HG03039 (cell line): ENCODE data around the gene C19orf12.

Experiments used
- ATAC-seq: cut with Tn5 transposase; IDR thresholded peaks from one replicate; pipeline ENCODE4 v1.9.1; 2021; ENCODE audit warnings: mild to moderate bottlenecking, moderate library complexity; ENCODE audit not compliant: unreplicated experiment

Gene C19orf12

DNA sequence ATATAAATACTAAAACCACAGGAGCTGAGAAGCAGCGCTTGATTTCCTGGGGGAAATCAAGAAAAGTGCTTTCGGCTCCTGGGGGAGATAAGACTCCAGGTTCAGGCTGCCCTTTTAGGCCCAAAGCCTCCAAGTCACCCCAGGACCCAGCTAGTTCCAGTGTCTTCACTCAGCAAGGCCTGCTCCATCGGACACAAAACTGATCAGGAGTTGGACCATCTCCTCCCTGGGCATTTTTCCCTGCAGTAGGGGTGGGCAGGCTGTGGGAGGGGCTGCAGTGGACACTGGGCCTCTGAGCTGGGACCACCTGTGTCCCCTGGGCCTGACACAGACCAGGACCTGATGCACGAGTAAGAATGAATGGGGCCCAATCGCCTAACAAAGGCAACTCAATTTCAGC is 15.2 kb downstream of the C19orf12 start:
- no peak for ATAC-seq

DNA sequence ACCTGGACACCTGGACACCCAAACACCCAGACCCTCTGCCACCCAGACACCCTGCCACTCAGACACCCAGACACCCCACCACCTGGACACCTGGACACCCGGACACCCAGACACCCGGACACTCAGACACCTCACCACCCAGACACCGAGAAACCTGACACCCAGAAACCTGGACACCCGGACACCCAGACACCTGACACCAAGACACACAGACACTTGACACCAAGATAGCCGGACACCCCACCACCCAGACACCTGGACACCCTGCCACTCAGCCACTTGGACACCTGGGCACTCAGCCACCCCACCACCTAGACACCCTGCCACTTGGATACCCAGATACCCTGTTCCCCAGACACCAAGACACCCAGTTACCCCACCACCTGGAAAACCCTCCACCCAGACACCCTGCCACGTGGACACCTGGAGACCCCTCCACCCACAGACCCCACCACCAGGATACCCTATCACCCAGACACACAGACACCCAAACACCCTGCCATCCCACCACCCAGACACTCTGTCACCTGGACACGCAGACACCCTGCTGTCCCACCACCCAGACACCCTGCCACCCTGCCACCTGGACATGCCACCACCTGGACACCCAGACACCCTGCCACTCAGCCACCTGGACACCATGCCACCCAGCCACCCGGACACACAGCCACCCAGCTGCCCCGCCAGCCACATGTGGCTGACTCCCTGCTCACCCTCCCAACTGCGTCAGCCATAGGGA is 17.4 kb downstream of the C19orf12 start:
- no peak for ATAC-seq

DNA sequence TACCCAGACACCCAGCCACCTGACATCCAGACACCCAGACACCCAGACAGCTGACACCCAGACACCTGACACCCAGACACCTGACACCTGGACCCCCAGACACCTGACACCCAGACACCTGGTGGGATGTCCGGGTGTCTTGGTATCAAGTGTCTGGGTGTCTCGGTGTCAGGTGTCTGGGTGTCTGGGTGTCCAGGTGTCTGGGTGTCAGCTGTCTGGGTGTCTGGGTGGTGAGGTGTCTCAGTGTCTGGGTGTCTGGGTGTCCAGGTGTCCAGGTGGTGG is 18.6 kb downstream of the C19orf12 start:
- no peak for ATAC-seq

- ATAC-seq: no peak
These were observed 19.1 kb downstream of the C19orf12 start for GRCh38 chr19:29695765-29696564.

DNA sequence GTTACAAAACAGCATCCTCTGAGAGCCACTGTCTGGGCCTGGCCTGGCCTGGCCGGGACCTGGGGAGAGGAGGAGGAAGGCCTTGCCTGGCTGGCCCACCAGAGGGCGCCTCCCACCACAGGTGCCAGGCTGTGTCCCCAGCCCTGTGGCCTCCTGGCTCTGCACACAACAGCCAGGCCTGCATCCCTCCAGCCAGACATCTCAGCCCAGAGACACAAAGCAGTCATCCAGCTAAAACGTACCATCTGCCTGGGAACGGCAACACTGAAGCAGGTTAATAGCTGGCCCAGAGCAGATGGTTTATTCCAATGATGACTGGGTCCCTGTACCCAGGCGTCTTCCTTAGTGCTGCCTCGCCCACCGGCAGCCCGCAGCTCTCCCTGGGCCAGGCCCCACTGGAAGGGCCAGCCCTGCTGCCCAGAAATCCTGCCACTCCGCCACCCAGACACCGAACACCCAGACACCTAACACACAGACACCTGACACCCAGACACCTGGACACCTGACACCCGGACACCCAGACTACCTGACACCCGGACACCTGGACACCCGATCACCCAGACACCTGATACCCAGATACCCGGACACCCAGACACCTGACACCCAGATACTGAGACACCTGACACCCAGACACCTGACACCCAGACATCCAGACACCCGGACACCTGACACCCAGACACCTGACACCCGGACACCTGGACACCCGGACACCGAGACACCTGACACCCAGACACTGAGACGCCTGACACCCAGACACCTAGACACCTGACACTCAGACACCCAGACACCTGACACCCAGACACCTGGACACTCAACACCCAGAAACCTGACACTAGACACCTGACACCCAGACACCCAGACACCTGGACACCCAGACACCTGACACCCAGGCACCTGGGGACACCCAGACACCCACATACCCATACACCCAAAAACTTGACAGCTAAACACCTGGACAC is 20.1 kb downstream of the C19orf12 start:
- ATAC-seq: peak; percentile 90

GRCh38 chr19:29694161-29694560 is 20.9 kb downstream of the C19orf12 start:
- ATAC-seq: no peak

DNA sequence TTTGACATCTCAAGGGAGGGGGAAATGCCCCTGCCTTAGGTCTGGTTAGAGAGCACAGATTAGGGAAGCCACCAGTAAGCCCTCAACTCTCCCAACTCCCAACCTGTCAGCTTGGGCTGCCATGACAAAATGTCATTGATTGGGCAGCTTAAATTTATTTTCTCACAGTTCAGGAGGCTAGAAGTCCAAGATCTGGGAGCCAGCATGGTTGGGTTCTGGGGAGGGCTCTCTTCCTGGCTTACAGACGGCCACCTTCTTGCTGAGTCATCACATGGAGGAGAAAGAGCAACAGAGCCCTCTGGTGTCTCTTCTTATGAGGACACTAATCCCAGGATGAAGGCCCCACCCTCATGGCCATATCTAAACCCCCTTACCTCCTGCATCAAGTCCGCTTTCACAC is 24.2 kb downstream of the C19orf12 start:
- no peak for ATAC-seq

DNA sequence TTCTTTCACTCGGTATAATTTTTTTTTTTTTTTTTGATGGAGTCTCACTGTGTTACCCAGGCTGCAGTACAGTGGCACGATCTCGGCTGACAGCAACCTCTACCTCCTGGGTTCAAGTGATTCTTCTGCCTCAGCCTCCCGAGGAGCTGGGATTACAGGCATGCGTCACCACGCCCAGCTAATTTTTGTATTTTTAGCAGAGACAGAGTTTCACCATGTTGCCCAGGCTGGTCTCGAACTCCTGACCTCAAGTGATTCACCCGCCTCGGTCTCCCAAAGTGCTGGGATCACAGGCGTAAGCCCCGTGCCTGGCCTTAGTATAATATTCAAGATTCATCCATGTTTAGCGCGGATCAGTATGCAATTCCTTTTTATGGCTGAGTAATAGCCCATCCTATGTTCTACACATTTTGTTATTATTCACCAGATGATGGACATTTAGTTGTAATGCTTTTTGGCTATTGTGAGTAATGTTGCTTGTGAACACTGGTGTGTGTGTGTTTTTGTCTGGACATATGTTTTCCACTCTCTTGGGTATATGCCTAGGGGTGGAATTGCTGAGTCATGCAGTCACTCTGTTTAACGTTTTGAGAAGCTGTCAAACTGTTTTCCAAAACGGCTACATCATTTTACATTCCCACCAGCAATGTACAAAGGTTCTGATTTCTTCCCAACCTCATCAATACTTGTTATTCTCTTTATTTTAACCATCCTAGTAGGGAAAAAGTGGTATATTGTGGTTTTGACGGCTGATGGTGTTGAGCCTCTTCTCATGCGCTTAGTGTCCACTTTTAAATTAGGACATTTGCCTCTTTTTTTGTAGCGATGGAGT is 26.9 kb downstream of the C19orf12 start:
- no peak for ATAC-seq

- no peak for ATAC-seq
These were observed 27.7 kb downstream of the C19orf12 start for GRCh38 chr19:29687244-29687896.

- no peak for ATAC-seq
These were observed 28.7 kb downstream of the C19orf12 start for GRCh38 chr19:29686285-29686805.

DNA sequence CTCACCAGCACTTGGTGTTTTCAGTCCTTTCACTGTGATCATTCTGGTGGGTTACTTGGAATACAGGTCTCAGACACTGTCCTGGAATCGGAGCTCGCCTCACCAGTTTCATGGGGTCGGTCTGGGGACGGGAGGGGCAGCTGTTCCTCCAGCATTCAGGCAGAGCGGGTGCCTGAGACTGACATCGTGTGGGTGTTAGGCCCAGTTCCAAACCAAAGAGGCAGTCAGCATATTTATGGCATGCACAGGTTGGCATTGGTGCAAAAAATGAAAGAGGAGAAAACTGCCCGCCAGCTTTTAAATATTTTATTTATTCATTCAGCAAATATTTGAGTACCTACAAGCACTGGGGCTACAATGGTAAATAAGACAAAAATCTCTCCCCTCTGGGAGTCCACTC is 29.7 kb downstream of the C19orf12 start:
- ATAC-seq: no peak

GRCh38 chr19:29683009-29683408 is 32.1 kb downstream of the C19orf12 start:
- no peak for ATAC-seq

GRCh38 chr19:29682236-29682895 is 32.7 kb downstream of the C19orf12 start:
- ATAC-seq: no peak

DNA sequence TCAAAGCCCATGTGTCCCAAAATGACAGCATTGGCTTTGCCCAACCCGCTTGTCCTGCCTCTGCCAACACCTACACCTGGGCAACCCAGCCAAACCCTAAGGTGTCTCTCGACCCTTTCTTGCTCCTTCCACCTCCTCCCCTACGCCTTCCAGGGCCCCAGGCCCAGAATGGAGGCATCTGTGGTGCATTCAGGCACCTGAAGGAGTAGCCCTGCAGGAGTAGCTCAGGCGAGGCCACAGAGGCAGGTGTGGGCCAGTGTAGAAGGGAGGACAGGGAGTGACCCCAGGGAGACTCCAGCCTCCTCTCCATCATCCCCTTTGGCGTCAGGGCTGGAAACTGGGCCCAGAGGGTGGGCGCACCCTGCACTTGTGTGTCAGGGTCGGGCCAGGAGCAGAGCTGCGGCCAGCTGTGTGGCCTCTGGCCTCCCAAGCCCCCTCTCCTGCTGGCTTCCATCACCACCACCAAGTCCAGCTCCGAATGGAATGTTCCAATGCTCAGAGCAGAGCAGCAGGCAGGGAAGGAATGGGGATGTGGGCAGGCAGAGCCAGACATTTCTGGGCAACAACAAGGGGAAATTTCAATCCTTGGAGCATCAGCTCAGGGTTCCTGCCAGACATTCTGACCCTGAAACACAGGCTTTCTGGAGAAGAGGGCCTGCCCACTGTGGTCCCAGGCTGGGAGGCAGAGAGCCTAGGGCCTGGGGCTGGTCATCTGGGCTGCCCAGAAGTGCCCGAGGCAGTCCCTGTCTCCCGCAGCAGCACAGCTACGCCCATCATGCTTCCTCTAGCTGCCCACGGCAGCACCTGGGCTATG is 33.4 kb downstream of the C19orf12 start:
- no peak for ATAC-seq

DNA sequence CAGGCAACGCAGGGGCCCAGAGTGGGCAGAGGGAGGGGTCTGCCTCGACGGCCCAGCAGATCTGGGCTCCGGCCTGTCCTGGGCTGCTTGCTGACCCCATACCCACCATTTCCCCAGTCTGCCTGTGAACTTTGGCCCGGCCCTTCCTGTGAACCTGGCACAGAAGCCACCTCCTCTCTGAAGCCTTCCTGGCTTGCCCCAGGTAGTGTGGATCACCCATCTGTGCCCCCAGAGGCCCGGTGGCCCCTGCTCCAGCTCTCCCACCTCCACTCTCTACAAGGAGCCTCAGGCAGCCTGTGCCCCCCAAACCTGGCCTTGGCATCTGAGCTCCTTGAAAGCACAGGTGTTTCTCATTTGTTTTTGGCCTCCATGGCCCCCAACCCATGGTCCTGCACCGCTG is 34.1 kb downstream of the C19orf12 start:
- no peak for ATAC-seq

DNA sequence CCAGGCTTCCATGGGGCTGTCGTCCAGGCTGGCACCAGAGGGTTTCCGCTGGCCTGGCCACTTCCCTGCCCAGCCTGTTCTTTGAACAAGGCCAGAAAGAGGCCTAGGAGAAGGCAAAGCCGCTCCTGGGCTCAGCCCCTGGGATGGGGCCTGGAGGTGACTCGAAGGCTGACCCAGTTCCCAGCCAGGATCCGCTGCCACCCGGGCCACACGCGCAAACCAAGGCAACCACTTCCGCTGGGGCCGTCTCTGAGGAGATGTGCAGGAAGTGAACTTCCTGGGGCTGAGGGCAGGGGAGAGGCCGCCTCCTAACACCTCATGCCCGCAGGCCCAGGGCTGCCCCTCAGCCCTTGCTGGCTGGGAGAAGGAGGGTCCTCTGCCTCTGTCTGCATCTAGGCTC is 34.6 kb downstream of the C19orf12 start:
- ATAC-seq: peak; percentile 50

DNA sequence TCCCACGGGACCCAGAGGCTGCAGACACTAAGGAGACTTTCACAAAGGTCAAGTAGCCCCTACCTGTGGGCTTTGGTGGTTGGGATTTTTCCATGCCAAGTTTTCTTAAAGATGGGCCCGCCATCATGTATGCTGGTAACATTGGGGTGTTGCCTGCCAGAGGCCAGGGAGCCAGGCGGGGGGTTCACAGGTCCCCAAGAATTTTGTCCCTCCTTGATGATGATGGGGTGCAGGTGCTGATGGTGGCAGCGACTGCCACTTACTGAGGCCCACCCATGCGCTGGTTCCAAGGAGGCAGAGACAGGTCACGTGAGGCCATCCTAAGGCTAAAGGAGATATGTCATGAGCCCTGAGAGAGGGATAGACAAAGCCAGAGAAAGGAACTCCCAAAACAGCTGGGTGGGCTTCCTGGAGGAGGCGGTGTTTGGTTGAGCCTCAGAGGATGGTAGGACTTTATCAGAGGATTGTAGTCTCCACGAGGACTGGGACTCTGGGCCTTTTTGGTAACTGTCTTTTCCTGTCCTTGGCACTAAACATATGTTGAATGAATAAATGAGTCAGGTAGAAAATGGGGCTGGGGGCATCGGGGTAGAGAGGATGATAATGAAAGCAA is 35.4 kb downstream of the C19orf12 start:
- no peak for ATAC-seq

DNA sequence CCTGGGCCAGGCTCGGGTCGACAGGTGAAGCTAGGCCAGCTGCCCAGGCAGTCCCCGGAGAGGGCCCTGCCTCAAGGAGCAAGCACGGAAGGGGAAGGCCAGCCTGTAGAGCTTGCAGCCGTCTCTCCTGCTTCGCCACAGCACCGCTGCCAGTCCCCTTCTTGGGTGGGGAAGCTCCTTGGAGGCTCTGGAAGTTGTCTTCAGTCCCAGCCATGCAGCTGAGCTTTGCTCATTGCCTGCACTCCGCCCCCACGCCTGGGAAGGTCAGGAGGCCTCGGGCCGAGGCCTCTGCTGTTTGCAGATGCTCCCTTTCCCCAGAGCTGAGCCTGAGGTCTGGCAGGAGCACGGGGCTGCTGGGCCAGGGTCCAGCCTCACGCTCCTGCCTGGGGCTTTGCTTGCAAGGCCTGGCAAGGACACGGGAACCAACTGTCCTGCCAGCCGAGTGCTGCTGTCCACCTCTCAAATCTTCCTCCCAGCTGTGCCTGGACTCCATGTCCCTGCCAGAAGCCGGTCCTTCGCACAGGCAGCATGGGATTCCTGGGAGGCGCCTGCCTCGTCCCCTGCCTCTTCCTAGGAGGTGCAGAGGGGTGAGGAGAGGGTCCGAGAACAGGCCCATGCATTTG is 36.5 kb downstream of the C19orf12 start:
- ATAC-seq: no peak
